Suprapubic skin (tissue), 3 donors: Measurements from ENCODE around the gene SRPX.

Experiments used
- EP300 ChIP-seq: sonication (generic); formaldehyde crosslinking; IDR thresholded peaks from one replicate; pipeline ENCODE4 v1.6.1; 2017; ENCODE audit warnings: antibody characterized with exemption
- TF ChIP-seq, protein P1 (sequence below), 2 donors: fragments of 200-600 bp in 1 of 2; fragments of 450-650 bp in 1 of 2; sonication (generic) in 1 of 2; IDR thresholded peaks; one replicate each; pipeline ENCODE4 v1.5.1; 2016 to 2019; ENCODE audit warnings: antibody characterized with exemption in 2 of 2, mild to moderate bottlenecking in 1 of 2, moderate library complexity in 1 of 2

GRCh38 chrX:38111196-38111595, 109.5 kb downstream of the SRPX start:
- TF ChIP-seq, protein P1, sequence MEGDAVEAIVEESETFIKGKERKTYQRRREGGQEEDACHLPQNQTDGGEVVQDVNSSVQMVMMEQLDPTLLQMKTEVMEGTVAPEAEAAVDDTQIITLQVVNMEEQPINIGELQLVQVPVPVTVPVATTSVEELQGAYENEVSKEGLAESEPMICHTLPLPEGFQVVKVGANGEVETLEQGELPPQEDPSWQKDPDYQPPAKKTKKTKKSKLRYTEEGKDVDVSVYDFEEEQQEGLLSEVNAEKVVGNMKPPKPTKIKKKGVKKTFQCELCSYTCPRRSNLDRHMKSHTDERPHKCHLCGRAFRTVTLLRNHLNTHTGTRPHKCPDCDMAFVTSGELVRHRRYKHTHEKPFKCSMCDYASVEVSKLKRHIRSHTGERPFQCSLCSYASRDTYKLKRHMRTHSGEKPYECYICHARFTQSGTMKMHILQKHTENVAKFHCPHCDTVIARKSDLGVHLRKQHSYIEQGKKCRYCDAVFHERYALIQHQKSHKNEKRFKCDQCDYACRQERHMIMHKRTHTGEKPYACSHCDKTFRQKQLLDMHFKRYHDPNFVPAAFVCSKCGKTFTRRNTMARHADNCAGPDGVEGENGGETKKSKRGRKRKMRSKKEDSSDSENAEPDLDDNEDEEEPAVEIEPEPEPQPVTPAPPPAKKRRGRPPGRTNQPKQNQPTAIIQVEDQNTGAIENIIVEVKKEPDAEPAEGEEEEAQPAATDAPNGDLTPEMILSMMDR (IDR thresholded peaks at IDR 0.05): no peak
- no peak for TF ChIP-seq EP300
